ENCODE data around the gene SPECC1L. TPM values are rescaled to one million over a fixed set of nuclear protein-coding genes. Genes with fewer than 3 reads are reported as not detected.

Gene SPECC1L
- total and polyA plus RNA-seq, 2 experiments from 2014 or later = 21.1 to 34.0 TPM

DNA sequence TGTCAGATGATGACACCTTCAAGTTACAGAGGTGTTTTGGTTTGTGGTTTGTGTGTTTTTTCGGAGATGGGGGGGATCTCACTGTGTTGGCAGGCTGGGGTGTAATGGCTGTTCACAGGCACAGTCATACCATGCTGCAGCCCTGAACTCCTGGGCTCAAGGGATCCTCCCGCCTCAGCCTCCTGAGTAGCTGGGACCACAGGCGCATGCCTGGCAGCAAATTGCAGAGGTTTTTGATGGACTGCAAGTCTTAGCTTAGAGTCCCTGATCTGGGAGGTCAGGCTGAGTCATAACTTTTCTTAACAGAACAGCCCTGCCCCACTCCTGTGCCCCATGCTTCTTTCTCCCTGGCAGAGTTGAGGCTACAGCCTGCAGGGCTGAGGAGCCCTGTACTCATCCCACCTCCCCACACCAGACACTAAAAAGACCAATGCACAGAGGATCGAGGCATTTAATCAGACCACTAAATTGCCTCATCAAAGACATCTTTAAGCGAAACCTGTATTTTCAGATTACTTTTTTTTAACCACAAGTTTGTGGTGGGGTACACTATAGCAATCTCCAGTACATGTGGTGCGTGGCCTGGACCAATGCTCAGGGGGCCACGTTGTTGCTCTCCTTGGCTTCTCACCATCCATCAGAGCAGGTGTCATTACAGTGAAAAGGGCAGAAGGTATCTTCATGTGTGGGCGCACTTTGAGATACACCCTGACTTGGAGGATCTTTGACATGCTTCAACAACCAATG is 139.7 kb downstream of the SPECC1L start:
- WGBS, 2 experiments (ENCODE audit: low coverage in 1 of 2, low lambda C conversion rate in 2 of 2, missing lambda C conversion rate in 2 of 2) = 94 to 98% methylated on average over 8 of the region's 8 CpGs
- in situ Hi-C loops (cut with MboI) = loop anchor here (10.0 kb wide), 1 partner anchor 95 kb away; no protein-coding TSS in a partner anchor
- Histone ChIP-seq H3K9me2 (ENCODE audit: insufficient read depth) (no peaks in the 10 kb centered on the region), H3K4me1 (ENCODE audit: insufficient read depth) (no peaks in the 10 kb centered on the region), H3K27ac (no peak overlapping the region), H3K79me2 (ENCODE audit: insufficient read depth) (0 out of 2 replicates have a peak, but pooled peaks cover 4% of the 10 kb centered on the region), H3K4me3 (no peak overlapping the region), H2AFZ (no peak overlapping the region), H3K27me3 (replicated peaks; ENCODE audit: insufficient read depth) (no peaks in the 10 kb centered on the region), H4K20me1 (ENCODE audit: insufficient read depth) (no peaks in the 10 kb centered on the region), H3K4me2 (ENCODE audit: unreplicated experiment) (no peak overlapping the region), H3F3A (ENCODE audit: insufficient read depth) (no peaks in the 10 kb centered on the region), H3K36me3 (ENCODE audit: low read depth) (no peaks in the 10 kb centered on the region; the same call in 1 of the 2 replicates), H3K9ac (no peak overlapping the region), H3K9me3 (ENCODE audit: low read depth) (no peaks in the 10 kb centered on the region)
- DNase-seq = peak; percentile 44
- TF ChIP-seq EZH2 (IDR thresholded peaks at IDR 0.05; ENCODE audit: insufficient read depth, poor library complexity, severe bottlenecking) (no peak), EZH2phosphoT487 (IDR thresholded peaks at IDR 0.05; ENCODE audit: insufficient read depth, low read depth) (no peak)

DNA sequence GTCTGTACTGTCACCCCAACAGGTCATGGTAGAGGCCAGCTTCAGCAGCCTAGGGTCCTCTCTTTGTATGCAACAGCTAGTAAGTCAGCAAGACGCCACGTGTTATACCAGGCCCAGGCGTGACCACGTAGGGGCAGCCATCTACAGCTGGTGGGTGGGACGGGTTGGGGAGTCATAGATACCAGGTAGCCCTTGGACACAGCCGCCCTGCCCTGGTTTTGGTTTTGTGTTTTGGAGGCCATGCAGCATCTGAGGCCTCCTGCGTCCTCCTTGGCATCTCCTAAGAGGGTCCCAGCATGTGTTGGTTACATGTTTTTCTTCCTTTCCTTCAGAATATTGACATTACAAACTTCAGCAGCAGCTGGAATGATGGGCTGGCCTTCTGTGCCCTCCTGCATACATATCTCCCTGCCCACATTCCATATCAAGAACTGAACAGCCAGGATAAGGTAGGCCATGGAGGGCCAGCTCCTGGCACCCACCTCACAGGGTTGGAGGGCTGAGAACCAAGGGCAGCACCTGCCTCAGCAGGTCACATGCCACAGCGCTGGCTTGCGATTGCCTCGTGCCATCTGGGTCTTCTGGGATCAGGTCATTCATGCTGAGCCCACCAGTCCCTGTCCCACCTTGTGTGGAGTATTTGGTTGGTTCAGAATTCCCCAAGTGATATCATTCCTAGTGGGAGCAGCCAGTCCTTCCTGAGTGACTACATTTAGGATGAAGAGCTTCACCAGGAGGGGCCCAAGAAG is 140.8 kb downstream of the SPECC1L start:
- Histone ChIP-seq H3K9ac (no peak overlapping the region), H3F3A (ENCODE audit: insufficient read depth) (no peaks in the 10 kb centered on the region), H4K20me1 (ENCODE audit: insufficient read depth) (no peaks in the 10 kb centered on the region), H3K4me1 (ENCODE audit: insufficient read depth) (no peaks in the 10 kb centered on the region), H3K27me3 (replicated peaks; ENCODE audit: insufficient read depth) (no peaks in the 10 kb centered on the region), H2AFZ (no peak overlapping the region), H3K9me2 (ENCODE audit: insufficient read depth) (no peaks in the 10 kb centered on the region), H3K4me3 (no peak overlapping the region), H3K79me2 (ENCODE audit: insufficient read depth) (no peaks in the 10 kb centered on the region), H3K9me3 (ENCODE audit: low read depth) (no peaks in the 10 kb centered on the region), H3K36me3 (ENCODE audit: low read depth) (no peaks in the 10 kb centered on the region; the same call in 1 of the 2 replicates), H3K4me2 (ENCODE audit: unreplicated experiment) (no peak overlapping the region), H3K27ac (no peak overlapping the region)
- in situ Hi-C loops (cut with MboI) = loop anchor here (10.0 kb wide), 1 partner anchor 93 kb away; no protein-coding TSS in a partner anchor
- TF ChIP-seq EZH2 (IDR thresholded peaks at IDR 0.05; ENCODE audit: insufficient read depth, poor library complexity, severe bottlenecking) (no peak), EZH2phosphoT487 (IDR thresholded peaks at IDR 0.05; ENCODE audit: insufficient read depth, low read depth) (no peak)
- no peak for DNase-seq
- 85 to 92% methylated on average over 10 of the region's 10 CpGs for WGBS, 2 experiments (ENCODE audit: low coverage in 1 of 2, low lambda C conversion rate in 2 of 2, missing lambda C conversion rate in 2 of 2)

DNA sequence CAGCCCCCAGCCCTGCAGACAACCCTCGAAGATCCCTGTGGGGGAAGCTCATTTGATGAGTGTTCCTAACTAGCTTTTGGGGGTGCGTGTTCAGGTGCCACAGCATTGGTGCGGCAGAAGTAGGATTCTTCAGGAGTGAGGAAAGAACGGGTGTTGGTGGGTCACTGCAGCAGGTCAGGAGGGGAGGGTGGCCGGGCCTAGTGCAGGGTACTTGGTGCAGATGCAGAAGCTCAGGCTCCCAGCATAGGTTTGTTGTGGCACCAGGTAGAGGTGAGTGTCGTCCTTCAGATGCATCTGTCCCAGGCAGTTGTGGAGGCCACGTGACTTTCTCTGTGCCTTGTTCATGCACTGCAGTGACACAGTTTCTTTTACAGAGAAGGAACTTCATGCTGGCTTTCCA is 141.6 kb downstream of the SPECC1L start:
- no peaks in the 10 kb centered on the region for H3F3A ChIP-seq (ENCODE audit: insufficient read depth)
- no peaks in the 10 kb centered on the region for H4K20me1 ChIP-seq (ENCODE audit: insufficient read depth)
- H3K79me2 ChIP-seq (ENCODE audit: insufficient read depth) = no peaks in the 10 kb centered on the region
- H3K9me2 ChIP-seq (ENCODE audit: insufficient read depth) = no peaks in the 10 kb centered on the region
- 84 to 86% methylated on average over 7 of the region's 7 CpGs for WGBS, 2 experiments (ENCODE audit: low coverage in 1 of 2, low lambda C conversion rate in 2 of 2, missing lambda C conversion rate in 2 of 2)
- H3K4me3 ChIP-seq = no peak overlapping the region
- no peak overlapping the region for H2AFZ ChIP-seq
- no peak overlapping the region for H3K9ac ChIP-seq
- DNase-seq = no peak
- H3K27me3 ChIP-seq (replicated peaks; ENCODE audit: insufficient read depth) = no peaks in the 10 kb centered on the region
- H3K4me2 ChIP-seq (ENCODE audit: unreplicated experiment) = no peak overlapping the region
- H3K36me3 ChIP-seq (ENCODE audit: low read depth) = no peaks in the 10 kb centered on the region; the same call in 1 of the 2 replicates
- no peaks in the 10 kb centered on the region for H3K4me1 ChIP-seq (ENCODE audit: insufficient read depth)
- in situ Hi-C loops (cut with MboI) = loop anchor here (10.0 kb wide), 1 partner anchor 93 kb away; no protein-coding TSS in a partner anchor
- H3K27ac ChIP-seq = no peak overlapping the region
- no peaks in the 10 kb centered on the region for H3K9me3 ChIP-seq (ENCODE audit: low read depth)
- TF ChIP-seq EZH2phosphoT487 (IDR thresholded peaks at IDR 0.05; ENCODE audit: insufficient read depth, low read depth) = no peak
- no peak for TF ChIP-seq EZH2 (IDR thresholded peaks at IDR 0.05; ENCODE audit: insufficient read depth, poor library complexity, severe bottlenecking)

DNA sequence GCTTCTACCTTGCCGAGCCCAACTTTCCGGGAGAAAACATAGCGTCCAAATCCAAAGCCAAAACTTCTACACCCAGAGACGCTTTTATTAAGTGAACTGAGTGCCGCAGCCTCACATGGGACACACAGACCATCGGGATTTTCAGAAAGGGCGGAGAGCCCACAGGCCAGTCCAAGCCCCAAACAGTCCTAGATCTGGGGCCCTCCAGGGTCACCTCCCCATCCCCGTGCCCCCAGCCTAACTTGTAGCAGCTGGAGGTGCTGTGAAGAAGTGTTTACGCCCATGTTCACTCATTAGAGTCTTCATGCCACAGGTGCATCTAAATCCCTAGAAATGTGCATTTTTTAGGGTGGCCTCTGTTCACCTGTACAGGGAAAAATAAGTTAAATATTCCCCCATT is 142.6 kb downstream of the SPECC1L start:
- Histone ChIP-seq H3F3A (ENCODE audit: insufficient read depth) (no peaks in the 10 kb centered on the region), H3K4me2 (ENCODE audit: unreplicated experiment) (no peak overlapping the region), H3K9me2 (ENCODE audit: insufficient read depth) (no peaks in the 10 kb centered on the region), H3K4me3 (no peak overlapping the region), H4K20me1 (ENCODE audit: insufficient read depth) (no peaks in the 10 kb centered on the region), H3K4me1 (ENCODE audit: insufficient read depth) (no peaks in the 10 kb centered on the region), H2AFZ (no peak overlapping the region), H3K36me3 (ENCODE audit: low read depth) (no peaks in the 10 kb centered on the region; the same call in 1 of the 2 replicates), H3K27me3 (replicated peaks; ENCODE audit: insufficient read depth) (no peaks in the 10 kb centered on the region), H3K79me2 (ENCODE audit: insufficient read depth) (no peaks in the 10 kb centered on the region), H3K9ac (no peak overlapping the region), H3K27ac (no peak overlapping the region), H3K9me3 (ENCODE audit: low read depth) (no peaks in the 10 kb centered on the region)
- 98 to 99% methylated on average over 9 of the region's 9 CpGs for WGBS, 2 experiments (ENCODE audit: low coverage in 1 of 2, low lambda C conversion rate in 2 of 2, missing lambda C conversion rate in 2 of 2)
- no peak for DNase-seq
- TF ChIP-seq EZH2phosphoT487 (IDR thresholded peaks at IDR 0.05; ENCODE audit: insufficient read depth, low read depth) (no peak), EZH2 (IDR thresholded peaks at IDR 0.05; ENCODE audit: insufficient read depth, poor library complexity, severe bottlenecking) (no peak)
- in situ Hi-C loops (cut with MboI) = loop anchor here (10.0 kb wide), 1 partner anchor 92 kb away; no protein-coding TSS in a partner anchor

Measured in GM23248 (cell line).